Endodermal cell (in vitro differentiated cells): ENCODE results near the gene FAM229A. TPM values are rescaled to one million over a fixed set of nuclear protein-coding genes. Genes with fewer than 3 reads are reported as not detected.
A peak's percentile ranks its signal among the peaks of the same experiment; 100 is the strongest.
"Not testable (repeated sequence)": the region's sequence is repeated elsewhere in the genome, so short reads cannot be mapped to it uniquely, and the experiment has no call there.

Experiments used
- DNase-seq: peaks from one replicate; pipeline ENCODE4 v3.0.0-alpha.2; 2017
- H3K27ac ChIP-seq: 2 replicates; pipeline ENCODE4 v1.5.1; 2013; ENCODE audit warnings: mild to moderate bottlenecking, low read depth, low read length, moderate library complexity
- H3K27me3 ChIP-seq: 2 replicates; pipeline ENCODE4 v1.6.1; 2013; ENCODE audit warnings: mild to moderate bottlenecking, low read length, moderate library complexity; ENCODE audit not compliant: insufficient read depth, control insufficient read depth, poor library complexity, severe bottlenecking
- H3K36me3 ChIP-seq: 2 replicates; pipeline ENCODE4 v1.7.0; 2013; ENCODE audit warnings: mild to moderate bottlenecking, low read length, moderate library complexity; ENCODE audit not compliant: control insufficient read depth, insufficient read depth
- H3K4me1 ChIP-seq: one replicate; pipeline ENCODE4 v1.7.0; 2013; ENCODE audit warnings: low read length; ENCODE audit not compliant: control insufficient read depth, insufficient read depth
- H3K4me3 ChIP-seq: 2 replicates; pipeline ENCODE4 v1.5.1; 2013; ENCODE audit warnings: mild to moderate bottlenecking, low read length, moderate library complexity
- H3K9ac ChIP-seq: 2 replicates; pipeline ENCODE4 v1.6.1; 2013; ENCODE audit warnings: mild to moderate bottlenecking, low read length, moderate library complexity; ENCODE audit not compliant: poor library complexity, severe bottlenecking; ENCODE audit errors: extremely low read depth
- H3K9me3 ChIP-seq: 2 replicates; pipeline ENCODE4 v1.6.1; 2013; ENCODE audit warnings: mild to moderate bottlenecking, low read length, moderate library complexity; ENCODE audit not compliant: control insufficient read depth
- H3K27ac Mint-ChIP-seq: 2 replicates; pipeline ENCODE4 v1.8.0; 2020; ENCODE audit warnings: mixed read lengths
- H3K27me3 Mint-ChIP-seq: 2 replicates; pipeline ENCODE4 v1.8.0; 2021; ENCODE audit warnings: mild to moderate bottlenecking, mixed read lengths; ENCODE audit not compliant: insufficient read depth
- H3K36me3 Mint-ChIP-seq: 2 replicates; pipeline ENCODE4 v1.8.0; 2020; ENCODE audit warnings: low read depth, mixed read lengths
- H3K4me1 Mint-ChIP-seq: 2 replicates; pipeline ENCODE4 v1.8.0; 2020; ENCODE audit warnings: mixed read lengths
- H3K4me3 Mint-ChIP-seq: 2 replicates; pipeline ENCODE4 v1.8.0; 2020; ENCODE audit warnings: mild to moderate bottlenecking, moderate library complexity, mixed read lengths
- H3K9me3 Mint-ChIP-seq: 2 replicates; pipeline ENCODE4 v1.8.0; 2020; ENCODE audit warnings: mild to moderate bottlenecking, mixed read lengths
- WGBS, 2 experiments: methylation state at CpG; one replicate each; pipeline versions ENCODE4 v1.1.5 to v1.1.7; 2013; ENCODE audit warnings: missing lambda C conversion rate in 2 of 2, mixed read lengths in 1 of 2; ENCODE audit not compliant: insufficient coverage in 1 of 2, insufficient read length in 1 of 2; 5-methylcytosine and 5-hydroxymethylcytosine counted together
- total RNA-seq, 2 donors: library from RNA; stranded (reverse); fragmentation: NEBNext Ultra II Directional in 1 of 2; extraction: Animal tissue kit (Norgen Biotek cat#: 25700) in 1 of 2; gene quantifications; 2 replicates in 1 of 2; 3 replicates in 1 of 2; pipeline ENCODE4 v1.2.1, GENCODE V29; 2021
- TF ChIP-seq, protein P1 (sequence below): fragments of 200-600 bp; sonication (generic); conservative IDR thresholded peaks from 2 replicates; pipeline ENCODE4 v1.5.0; 2021; ENCODE audit warnings: antibody characterized with exemption, mild to moderate bottlenecking

Gene FAM229A
- total RNA-seq, 2 donors from 2014 or later: 6.8 to 8.4 TPM

DNA sequence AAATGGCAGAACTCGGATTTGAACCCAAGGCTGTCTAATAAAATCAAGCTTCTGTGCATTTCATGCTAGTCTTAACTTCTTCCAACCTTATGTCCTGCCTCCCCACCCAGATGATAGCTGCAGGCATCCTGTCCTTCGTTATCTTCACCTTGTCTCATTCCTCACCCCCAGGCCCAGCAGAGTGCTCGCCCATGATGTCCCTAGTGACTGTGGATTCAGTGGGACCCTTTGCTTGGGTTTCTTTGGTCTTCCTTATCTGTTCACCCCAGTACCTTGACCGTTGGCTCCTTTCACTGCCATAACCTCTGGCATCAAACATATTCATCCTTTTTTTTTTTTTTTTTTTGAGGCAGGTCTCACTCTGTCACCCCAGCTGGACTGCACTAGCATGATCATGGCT lies 37.6 kb upstream of the FAM229A start:
- TF ChIP-seq, protein P1, sequence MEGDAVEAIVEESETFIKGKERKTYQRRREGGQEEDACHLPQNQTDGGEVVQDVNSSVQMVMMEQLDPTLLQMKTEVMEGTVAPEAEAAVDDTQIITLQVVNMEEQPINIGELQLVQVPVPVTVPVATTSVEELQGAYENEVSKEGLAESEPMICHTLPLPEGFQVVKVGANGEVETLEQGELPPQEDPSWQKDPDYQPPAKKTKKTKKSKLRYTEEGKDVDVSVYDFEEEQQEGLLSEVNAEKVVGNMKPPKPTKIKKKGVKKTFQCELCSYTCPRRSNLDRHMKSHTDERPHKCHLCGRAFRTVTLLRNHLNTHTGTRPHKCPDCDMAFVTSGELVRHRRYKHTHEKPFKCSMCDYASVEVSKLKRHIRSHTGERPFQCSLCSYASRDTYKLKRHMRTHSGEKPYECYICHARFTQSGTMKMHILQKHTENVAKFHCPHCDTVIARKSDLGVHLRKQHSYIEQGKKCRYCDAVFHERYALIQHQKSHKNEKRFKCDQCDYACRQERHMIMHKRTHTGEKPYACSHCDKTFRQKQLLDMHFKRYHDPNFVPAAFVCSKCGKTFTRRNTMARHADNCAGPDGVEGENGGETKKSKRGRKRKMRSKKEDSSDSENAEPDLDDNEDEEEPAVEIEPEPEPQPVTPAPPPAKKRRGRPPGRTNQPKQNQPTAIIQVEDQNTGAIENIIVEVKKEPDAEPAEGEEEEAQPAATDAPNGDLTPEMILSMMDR: no peak
- Mint-ChIP-seq H3K4me3 (no peak overlapping the region), H3K4me1 (peaks cover 7% of the 10 kb centered on the region), H3K36me3 (peaks cover 11% of the 10 kb centered on the region), H3K27ac (no peak overlapping the region), H3K27me3 (no peaks in the 10 kb centered on the region), H3K9me3 (peaks cover 11% of the 10 kb centered on the region)
- no peaks in the 10 kb centered on the region for H3K27me3 ChIP-seq
- H3K36me3 ChIP-seq: no peaks in the 10 kb centered on the region
- H3K4me3 ChIP-seq: no peak overlapping the region
- H3K9me3 ChIP-seq: peaks cover 6% of the 10 kb centered on the region
- no peaks in the 10 kb centered on the region for H3K4me1 ChIP-seq
- H3K9ac ChIP-seq: no peak overlapping the region
- DNase-seq: no peak
- no peak overlapping the region for H3K27ac ChIP-seq
- 90 to 96% methylated on average over 4 of the region's 4 CpGs for WGBS, 2 experiments

DNA sequence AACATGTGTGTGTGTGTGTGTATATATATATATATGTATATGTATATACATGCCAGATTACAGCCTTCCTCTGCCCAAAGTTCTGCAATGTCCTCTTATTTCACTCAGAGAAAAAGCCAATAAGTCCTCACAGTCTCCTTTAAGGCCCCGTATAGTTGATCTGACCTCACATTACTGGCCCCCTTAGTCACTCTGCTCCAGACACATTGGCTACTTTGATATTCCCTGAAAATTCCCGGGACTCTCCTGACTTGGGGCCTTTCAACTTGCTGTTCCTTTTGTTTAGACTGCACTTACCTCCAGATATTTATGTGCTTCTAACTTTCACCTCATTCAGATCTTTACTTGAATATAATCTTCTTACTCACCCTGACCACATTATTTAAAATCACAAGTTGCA lies 36.1 kb upstream of the FAM229A start:
- Mint-ChIP-seq H3K4me1 (peaks cover 11% of the 10 kb centered on the region), H3K36me3 (peaks cover 11% of the 10 kb centered on the region), H3K27me3 (no peaks in the 10 kb centered on the region), H3K4me3 (no peak overlapping the region), H3K9me3 (peaks cover 11% of the 10 kb centered on the region), H3K27ac (no peak overlapping the region)
- no peak for DNase-seq
- Histone ChIP-seq H3K9ac (no peak overlapping the region), H3K27me3 (no peaks in the 10 kb centered on the region), H3K36me3 (peaks cover under 1% of the 10 kb centered on the region), H3K4me1 (no peaks in the 10 kb centered on the region), H3K9me3 (peaks cover 6% of the 10 kb centered on the region), H3K4me3 (no peak overlapping the region), H3K27ac (no peak overlapping the region)
- 89 to 91% methylated on average over 2 of the region's 2 CpGs for WGBS, 2 experiments
- TF ChIP-seq, protein P1: no peak

DNA sequence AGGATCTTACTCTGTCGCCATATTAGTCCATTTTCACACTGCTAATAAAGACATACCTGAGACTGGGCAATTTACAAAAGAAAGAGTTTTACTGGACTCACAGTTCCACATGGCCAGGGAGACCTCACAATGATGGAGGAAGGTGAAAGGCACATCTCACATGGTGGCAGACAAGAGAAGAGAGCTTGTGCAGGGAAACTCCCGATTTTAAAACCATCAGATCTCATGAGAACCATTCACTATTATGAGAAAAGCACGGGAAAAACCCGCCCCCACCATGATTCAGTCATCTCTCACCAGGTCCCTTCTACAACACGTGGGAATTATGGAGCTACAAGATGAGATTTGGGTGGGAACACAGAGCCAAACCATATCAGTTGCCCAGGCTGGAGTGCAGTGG lies 34.2 kb upstream of the FAM229A start:
- H3K9me3 ChIP-seq, H3K4me3 ChIP-seq, H3K9ac ChIP-seq, H3K27ac ChIP-seq, H3K4me1 ChIP-seq, H3K27ac Mint-ChIP-seq, H3K27me3 Mint-ChIP-seq, H3K27me3 ChIP-seq, DNase-seq: not testable (repeated sequence)
- Mint-ChIP-seq H3K4me3 (peak overlapping the region; percentile 96), H3K4me1 (peaks cover 14% of the 10 kb centered on the region), H3K36me3 (peaks cover 14% of the 10 kb centered on the region), H3K9me3 (peaks cover 11% of the 10 kb centered on the region)
- peaks cover 19% of the 10 kb centered on the region for H3K36me3 ChIP-seq
- WGBS, 2 experiments: 93 to 96% methylated on average over 3 to 5 of the region's 5 CpGs

DNA sequence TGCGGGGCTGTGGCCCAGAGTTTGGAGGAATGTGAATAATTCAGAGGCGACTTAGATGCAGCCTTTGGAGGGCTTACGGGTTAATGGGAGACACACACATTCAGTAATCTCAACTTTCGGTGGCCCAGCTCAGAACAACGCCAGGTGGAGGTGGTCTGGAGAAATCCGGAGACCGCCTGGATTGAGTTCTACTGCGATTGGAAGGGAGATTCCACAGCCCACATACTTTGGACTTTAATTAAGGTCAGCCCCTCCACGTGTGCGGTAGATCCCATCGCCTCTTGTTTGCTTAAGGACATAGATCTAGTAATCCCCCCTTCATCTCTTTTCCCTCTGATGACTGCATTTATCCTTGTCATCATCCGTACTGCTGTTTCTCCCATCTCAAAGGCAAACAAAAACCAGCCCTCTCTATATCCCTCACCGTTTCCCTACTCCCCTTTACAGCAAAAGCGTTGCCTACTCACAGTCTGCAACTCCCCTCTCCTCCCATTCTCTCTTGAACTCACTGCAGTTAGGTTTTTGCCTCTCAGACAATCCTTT lies 32.7 kb upstream of the FAM229A start:
- DNase-seq: no peak

More for the DNA sequence above, 32.7 kb upstream of the FAM229A start:
- WGBS, 2 experiments: 0 to 4% methylated on average over 8 to 14 of the region's 14 CpGs
- TF ChIP-seq, protein P1: peak; percentile 20
- peaks cover 11% of the 10 kb centered on the region for H3K9me3 Mint-ChIP-seq
- H3K36me3 Mint-ChIP-seq: peaks cover 14% of the 10 kb centered on the region
- Histone ChIP-seq H3K27ac (peak overlapping the region; percentile 99), H3K9ac (peak overlapping the region; percentile 98), H3K9me3 (peaks cover 6% of the 10 kb centered on the region), H3K36me3 (peaks cover 35% of the 10 kb centered on the region), H3K4me1 (peaks cover 5% of the 10 kb centered on the region), H3K27me3 (no peaks in the 10 kb centered on the region), H3K4me3 (peak overlapping the region; percentile 82)
- H3K4me1 Mint-ChIP-seq: peaks cover 11% of the 10 kb centered on the region
- no peaks in the 10 kb centered on the region for H3K27me3 Mint-ChIP-seq
- H3K4me3 Mint-ChIP-seq: peak overlapping the region; percentile 96
- H3K27ac Mint-ChIP-seq: peak overlapping the region; percentile 100
